ENCODE results near the gene SEMA4A.
"Not testable (repeated sequence)": the region's sequence is repeated elsewhere in the genome, so short reads cannot be mapped to it uniquely, and the experiment has no call there.

DNA sequence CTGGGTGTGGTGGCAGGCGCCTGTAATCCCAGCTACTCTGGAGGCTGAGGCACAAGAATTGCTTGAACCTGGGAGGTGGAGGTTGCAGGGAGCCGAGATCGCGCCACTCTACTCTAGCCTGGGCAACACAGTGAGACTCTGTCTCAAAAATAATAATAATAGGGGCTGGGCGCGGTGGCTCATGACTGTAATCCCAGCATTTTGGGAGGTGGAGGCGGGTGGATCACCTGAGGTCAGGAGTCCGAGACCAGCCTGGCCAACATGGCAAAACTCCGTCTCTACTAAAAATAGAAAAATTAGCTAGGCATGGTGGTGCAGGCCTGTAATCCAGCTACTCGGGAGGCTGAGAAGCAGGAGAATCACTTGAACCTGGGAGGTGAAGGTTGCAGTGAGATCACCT lies 27.8 kb upstream of the SEMA4A start:
- TF ChIP-seq POLR2A, POLR2AphosphoS5 (IDR thresholded peaks at IDR 0.05): not testable (repeated sequence)
- TF ChIP-seq, protein P1, sequence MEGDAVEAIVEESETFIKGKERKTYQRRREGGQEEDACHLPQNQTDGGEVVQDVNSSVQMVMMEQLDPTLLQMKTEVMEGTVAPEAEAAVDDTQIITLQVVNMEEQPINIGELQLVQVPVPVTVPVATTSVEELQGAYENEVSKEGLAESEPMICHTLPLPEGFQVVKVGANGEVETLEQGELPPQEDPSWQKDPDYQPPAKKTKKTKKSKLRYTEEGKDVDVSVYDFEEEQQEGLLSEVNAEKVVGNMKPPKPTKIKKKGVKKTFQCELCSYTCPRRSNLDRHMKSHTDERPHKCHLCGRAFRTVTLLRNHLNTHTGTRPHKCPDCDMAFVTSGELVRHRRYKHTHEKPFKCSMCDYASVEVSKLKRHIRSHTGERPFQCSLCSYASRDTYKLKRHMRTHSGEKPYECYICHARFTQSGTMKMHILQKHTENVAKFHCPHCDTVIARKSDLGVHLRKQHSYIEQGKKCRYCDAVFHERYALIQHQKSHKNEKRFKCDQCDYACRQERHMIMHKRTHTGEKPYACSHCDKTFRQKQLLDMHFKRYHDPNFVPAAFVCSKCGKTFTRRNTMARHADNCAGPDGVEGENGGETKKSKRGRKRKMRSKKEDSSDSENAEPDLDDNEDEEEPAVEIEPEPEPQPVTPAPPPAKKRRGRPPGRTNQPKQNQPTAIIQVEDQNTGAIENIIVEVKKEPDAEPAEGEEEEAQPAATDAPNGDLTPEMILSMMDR (IDR thresholded peaks at IDR 0.05): not testable (repeated sequence)
